Measurements from ENCODE around the gene DCDC2C.

Gene DCDC2C

GRCh38 chr2:3747032-3747654 is 43.8 kb downstream of the DCDC2C start:
- no peak for DNase-seq

- DNase-seq = no peak
Observed at GRCh38 chr2:3747826-3748225, 44.5 kb downstream of the DCDC2C start.

- no peak for DNase-seq
Observed at GRCh38 chr2:3749201-3749600, 45.8 kb downstream of the DCDC2C start.

GRCh38 chr2:3751251-3751650 is 47.9 kb downstream of the DCDC2C start:
- no peak for DNase-seq

- no peak for DNase-seq
Observed at GRCh38 chr2:3751806-3752205, 48.4 kb downstream of the DCDC2C start.

GRCh38 chr2:3752376-3752775 is 49.0 kb downstream of the DCDC2C start:
- no peak for DNase-seq

- DNase-seq = no peak
Observed at GRCh38 chr2:3753561-3753960, 50.2 kb downstream of the DCDC2C start.

- no peak for DNase-seq
Observed at GRCh38 chr2:3754280-3754679, 50.9 kb downstream of the DCDC2C start.

- DNase-seq = no peak
Observed at GRCh38 chr2:3754795-3755194, 51.4 kb downstream of the DCDC2C start.

- DNase-seq = no peak
Observed at GRCh38 chr2:3755277-3755676, 51.9 kb downstream of the DCDC2C start.

- DNase-seq = no peak
Observed at GRCh38 chr2:3756306-3756705, 52.9 kb downstream of the DCDC2C start.

- no peak for DNase-seq
Observed at GRCh38 chr2:3758906-3759305, 55.5 kb downstream of the DCDC2C start.

- no peak for DNase-seq
Observed at GRCh38 chr2:3759331-3759730, 56.0 kb downstream of the DCDC2C start.

- DNase-seq = no peak
Observed at GRCh38 chr2:3759761-3760160, 56.4 kb downstream of the DCDC2C start.

GRCh38 chr2:3761272-3761671 is 57.9 kb downstream of the DCDC2C start:
- DNase-seq = no peak

- no peak for DNase-seq
Observed at GRCh38 chr2:3762771-3763447, 59.5 kb downstream of the DCDC2C start.

GRCh38 chr2:3766824-3767223 is 63.4 kb downstream of the DCDC2C start:
- DNase-seq = no peak

GRCh38 chr2:3768960-3769765 is 65.8 kb downstream of the DCDC2C start:
- DNase-seq = no peak

- DNase-seq = no peak
Observed at GRCh38 chr2:3769766-3770165, 66.4 kb downstream of the DCDC2C start.

- DNase-seq = no peak
Observed at GRCh38 chr2:3770724-3771415, 67.5 kb downstream of the DCDC2C start.

GRCh38 chr2:3771576-3771975 is 68.2 kb downstream of the DCDC2C start:
- no peak for DNase-seq

- no peak for DNase-seq
Observed at GRCh38 chr2:3774336-3774735, 71.0 kb downstream of the DCDC2C start.

GRCh38 chr2:3776311-3776710 is 72.9 kb downstream of the DCDC2C start:
- no peak for DNase-seq

Data from activated naive CD4-positive, alpha-beta T cell treated with Interleukin-2 at 50 U/mL for 16 hours (primary cell).